HG03159 (cell line): ENCODE data around the gene IFNA7.
"Not testable (repeated sequence)": the region's sequence is repeated elsewhere in the genome, so short reads cannot be mapped to it uniquely, and the experiment has no call there.

Source experiments
- ATAC-seq: cut with Tn5 transposase; IDR thresholded peaks from one replicate; pipeline ENCODE4 v1.9.1; 2021; ENCODE audit warnings: mild to moderate bottlenecking, moderate library complexity; ENCODE audit not compliant: unreplicated experiment

IFNA7 gene

DNA sequence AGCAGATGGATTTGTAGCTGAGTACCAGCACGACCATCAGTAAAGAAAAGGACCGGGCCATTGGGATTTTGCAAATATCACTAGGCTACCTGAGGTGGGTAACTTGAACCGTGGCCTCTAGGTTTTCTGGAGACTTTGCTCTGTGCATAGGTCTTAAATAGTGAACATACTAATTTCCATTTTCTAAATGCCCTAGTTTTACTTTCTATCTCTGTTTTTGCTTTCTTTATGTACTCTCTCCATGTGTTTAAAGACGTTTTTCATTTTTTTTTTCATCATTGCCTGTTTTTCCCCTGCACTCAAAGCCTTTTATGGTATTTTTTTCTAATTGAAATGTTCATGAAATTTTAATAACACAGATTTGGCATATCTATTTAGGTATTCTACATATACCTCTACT, at the start of gene IFNA7:
Gene IFNA7 (minus strand): TSS at position 101 of the 400 bp plus-strand sequence. CDS start 40 bp downstream, at position 61.
- not testable (repeated sequence) for ATAC-seq

DNA sequence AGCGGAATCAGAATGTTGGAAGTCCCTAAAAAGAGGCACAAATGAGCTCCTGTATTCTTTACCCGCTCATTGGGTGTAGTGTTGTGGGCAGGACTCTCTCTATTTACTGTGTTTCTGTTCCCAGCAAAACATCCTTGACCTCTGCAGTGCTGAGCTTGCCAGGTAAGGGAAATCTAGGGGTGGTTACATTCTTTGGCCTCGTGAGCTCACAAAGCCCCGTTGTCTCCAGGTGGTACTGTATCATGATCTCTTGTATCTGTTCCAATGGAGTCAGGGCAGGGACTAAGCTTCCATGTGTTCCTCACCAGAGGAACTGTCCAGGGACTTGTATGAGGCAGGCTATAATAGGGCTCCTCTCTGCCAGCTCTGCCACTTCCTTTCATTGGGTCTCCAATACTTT, 49.6 kb upstream of the IFNA7 start:
- no peak for ATAC-seq

DNA sequence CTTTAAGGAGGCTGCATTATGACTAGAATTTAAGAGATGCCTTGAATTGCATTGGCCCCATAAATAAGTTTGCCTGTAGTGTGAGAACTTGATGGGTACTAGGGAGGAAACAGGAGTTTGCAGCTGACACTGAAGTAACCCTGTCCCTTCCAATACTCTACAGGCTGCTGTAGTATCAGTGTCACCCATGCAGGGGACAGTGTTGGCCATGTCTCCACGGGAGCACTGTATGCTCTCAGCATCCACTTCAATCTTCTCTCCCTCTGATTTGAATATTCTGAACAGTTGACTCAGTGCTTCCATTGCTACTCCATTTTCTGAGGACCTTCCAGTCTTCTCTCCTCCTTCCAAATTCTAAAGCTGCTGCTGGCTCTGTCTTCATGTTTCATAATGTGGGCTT, 49.2 kb upstream of the IFNA7 start:
- ATAC-seq = no peak

DNA sequence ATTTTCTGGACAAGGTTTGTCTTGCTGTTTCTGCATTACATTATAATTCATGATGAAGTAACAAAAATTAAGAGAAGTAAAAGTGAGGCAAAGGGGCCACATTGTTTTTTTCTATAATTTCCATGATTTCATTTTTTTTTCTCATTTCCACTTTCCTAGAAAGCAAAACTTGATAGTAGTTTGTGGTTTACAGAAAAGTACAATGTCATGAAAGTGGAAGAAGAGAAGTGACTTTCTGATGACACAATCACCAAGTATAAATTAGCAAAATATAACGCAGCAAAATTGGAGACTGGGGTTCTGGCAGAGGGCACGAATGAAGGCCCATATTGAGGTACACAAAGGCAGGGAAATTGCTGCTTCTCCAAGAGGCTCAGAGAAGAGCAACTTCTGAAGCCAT, 42.8 kb upstream of the IFNA7 start:
- ATAC-seq = no peak

DNA sequence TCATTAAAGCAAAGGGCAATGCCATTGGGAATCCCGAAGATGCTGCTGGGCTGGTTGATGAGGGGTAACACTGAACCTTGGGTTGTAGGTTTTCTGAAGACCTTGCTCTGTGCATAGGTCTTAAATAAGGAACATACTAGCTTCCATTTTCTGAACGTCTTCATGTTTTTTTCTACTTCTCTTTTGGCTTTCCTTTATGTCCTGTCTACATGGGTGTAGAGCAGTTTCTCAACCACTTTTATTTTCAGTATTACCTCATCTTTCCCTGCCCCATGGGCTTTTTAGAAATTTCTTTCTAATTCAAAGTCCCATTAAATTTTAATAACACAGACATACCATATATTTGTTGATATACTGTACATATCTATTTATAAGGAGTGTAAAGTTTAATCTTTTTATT, 37.9 kb upstream of the IFNA7 start, which contains the start of gene IFNA14:
Gene IFNA14 (minus strand): TSS at position 95 of the 400 bp plus-strand sequence. CDS start 70 bp downstream, at position 25.
- ATAC-seq = no peak

DNA sequence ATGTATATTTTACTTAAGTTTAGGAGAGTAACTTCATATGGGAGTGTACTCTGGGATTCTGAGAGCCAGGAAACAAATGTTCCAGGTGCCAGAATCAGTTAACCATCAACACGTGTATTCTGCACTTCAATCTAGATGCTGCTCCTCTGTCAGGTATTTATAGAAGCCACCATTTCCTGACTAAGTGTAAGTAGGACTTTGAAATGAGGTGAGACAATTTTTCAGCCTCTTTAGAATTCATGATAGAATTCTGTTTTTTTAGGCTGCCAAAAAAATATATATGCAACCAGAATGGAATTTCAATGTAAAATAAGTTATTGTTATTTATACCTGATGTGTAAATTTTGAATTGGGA, 34.3 kb upstream of the IFNA7 start:
- not testable (repeated sequence) for ATAC-seq

DNA sequence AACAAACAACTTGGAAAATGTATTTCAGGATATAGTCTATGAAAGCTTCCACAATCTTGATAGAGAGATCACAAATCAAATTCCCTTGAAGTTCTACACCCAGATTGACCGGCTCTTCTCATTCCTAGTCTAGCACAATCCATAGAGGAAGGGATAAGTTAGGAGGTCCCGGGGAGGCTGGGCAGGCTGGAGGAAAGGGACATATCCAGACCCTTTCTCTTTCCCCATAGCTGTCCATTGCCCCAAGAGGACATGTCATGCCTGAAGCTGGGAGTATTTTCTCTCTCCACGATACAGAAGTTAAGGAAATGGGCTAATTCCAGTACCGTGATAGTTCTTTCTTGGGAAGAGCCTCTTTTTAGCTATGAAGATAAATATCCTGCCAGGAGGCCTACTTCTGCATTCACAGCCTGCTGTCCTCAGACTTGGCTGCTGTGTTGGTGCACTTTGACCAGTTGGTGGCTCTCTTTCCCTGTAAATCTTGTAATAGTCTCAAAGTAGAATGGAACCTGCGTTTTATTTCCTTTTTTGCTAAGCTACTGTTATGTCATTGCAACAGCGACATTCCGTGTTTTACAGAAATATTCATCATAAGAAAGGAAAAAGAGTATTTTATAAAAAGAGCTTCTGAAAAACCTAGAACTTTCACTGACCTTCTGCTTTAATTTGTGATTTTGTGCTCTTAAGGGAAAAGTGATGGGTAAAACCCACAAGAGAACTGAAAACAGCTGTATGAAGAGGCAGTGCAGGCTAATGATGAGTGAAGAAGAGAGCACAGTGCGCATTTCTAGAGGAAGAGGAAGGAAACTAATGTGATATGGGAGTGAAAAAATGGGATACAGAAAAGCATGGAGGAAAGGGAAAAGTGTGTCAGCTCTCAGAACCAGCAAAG, 33.7 kb upstream of the IFNA7 start:
- peak; percentile 87 for ATAC-seq

DNA sequence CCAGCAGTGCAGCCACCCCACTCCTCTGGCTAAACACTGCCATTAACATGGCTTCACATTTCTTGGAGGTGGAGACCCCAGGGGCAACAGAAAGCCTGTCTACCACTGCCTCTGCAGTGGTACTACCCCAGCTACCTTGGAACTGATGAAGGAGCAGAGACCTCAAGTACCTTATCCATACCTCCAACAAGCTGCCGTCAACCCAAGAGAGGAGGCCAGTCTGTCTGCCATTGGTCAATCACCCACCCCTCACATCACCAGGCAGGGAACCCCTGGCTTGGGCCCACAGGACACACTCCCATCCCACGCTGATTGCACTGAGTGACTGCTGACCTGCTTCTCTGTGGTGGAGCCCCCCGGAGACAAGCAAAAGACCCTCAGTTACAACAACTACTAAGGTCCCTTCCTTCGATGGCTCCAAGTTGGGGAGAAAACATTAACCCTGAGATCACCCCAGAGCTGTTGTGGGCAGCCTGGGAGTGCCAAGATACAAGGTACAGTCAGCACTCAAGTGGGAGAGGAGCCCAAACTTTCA, 32.2 kb upstream of the IFNA7 start:
- no peak for ATAC-seq

DNA sequence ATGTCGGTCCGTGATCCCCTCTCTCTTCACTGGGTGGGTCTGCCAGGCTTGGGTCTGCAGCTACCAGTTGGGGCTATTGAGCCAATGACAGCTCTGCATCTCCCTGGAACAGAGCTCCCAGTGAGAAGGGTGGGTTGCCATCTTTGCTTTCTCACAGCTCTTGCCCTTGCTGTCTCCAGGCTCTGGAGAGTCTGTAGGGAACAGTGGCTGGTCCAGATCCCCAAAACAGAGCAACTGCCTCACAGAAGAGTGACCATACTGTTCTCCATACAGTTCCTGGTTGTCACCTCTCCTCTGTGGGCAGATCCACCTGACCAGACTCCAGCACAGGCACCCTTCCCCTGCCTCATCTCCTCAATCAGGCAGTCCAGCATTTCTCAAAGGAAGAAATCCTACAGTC, 31.3 kb upstream of the IFNA7 start:
- ATAC-seq = no peak

DNA sequence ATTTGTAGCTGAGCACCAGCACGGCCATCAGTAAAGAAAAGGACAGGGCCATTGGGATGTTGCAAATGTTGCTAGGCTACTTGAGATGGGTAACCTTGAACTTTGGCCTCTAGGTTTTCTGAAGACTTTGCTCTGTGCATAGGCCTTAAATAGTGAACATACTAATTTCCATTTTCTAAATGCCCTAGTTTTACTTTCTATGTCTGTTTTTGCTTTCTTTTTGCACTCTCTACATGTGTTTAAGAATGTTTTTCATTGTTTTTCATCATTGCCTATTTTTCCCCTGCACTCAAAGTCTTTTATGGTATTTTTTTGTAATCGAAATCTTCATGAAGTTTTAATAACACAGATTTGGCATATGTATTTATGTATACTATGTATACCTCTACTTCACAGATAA, 26.1 kb upstream of the IFNA7 start, which contains the start of gene IFNA17:
Gene IFNA17 (minus strand): TSS at position 101 of the 400 bp plus-strand sequence. CDS start 49 bp downstream, at position 52.
- no peak for ATAC-seq

DNA sequence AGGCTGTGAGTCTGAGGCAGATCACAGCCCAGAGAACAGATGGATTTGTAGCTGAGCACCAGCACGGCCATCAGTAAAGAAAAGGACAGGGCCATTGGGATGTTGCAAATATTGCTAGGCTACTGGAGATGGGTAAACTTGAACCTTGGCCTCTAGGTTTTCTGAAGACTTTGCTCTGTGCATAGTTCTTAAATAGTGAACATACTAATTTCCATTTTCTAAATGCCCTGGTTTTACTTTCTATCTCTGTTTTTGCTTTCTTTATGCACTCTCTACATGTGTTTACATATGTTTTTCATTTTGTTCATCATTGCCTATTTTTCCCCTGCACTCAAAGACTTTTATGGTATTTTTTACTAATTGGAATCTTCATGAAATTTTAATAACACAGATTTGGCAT, 15.2 kb upstream of the IFNA7 start, which contains the start of gene IFNA16:
Gene IFNA16 (minus strand): TSS at position 101 of the 400 bp plus-strand sequence. CDS start 6 bp downstream, at position 95.
- ATAC-seq = not testable (repeated sequence)

DNA sequence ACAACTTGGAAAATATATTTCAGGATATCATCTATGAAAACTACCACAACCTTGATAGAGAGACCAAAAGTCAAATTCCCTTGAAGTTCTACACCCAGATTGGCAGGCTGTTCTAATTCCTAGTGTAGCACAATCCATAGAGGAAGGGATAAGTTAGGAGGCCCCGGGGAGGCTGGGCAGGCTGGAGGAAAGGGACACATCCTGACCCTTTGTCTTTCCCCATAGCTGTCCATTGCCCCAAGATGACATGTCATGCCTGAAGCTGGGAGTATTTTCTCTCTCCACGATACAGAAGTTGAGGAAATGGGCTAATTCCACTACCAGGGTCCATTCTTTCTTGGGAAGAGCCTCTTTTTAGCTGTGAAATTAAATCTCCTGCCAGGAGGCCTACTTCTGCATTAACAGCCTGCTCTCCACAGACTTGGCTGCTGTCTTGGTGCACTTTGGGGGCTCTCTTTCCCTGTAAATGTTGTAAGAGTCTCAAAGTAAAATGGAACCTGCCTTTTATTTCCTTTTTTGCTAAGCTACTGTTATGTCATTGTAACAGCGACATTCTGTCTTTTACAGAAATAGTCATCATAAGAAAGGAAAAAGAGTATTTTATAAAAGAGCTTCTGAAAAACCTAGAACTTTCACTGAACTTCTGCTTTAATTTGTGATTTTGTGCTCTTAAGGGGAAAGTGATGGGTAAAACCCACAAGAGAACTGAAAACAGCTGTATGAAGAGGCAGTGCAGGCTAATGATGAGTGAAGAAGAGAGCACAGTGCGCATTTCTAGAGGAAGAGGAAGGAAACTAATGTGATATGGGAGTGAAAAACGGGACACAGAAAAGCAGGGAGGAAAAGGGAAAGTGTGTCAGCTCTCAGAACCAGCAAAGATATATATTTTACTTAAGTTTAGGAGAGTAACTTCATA, 11.7 kb upstream of the IFNA7 start:
- ATAC-seq = peak; percentile 76

DNA sequence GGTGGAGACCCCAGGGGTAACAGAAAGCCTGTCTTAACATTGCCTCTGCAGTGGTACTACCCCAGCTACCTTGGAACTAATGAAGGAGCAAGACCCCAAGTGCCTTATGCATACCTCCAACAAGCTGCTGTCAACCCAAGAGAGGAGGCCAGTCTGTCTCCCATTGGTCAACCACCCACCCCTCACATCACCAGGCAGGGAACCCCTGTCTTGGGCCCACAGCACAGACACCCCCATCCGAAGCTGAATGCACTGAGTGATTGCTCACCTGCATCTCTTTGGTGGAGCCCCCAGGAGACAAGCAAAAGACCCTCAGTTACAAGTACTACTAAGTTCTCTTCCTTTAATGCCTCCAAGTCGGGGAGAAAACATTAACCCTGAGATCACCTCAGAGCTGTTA, 10.2 kb upstream of the IFNA7 start:
- ATAC-seq = not testable (repeated sequence)

DNA sequence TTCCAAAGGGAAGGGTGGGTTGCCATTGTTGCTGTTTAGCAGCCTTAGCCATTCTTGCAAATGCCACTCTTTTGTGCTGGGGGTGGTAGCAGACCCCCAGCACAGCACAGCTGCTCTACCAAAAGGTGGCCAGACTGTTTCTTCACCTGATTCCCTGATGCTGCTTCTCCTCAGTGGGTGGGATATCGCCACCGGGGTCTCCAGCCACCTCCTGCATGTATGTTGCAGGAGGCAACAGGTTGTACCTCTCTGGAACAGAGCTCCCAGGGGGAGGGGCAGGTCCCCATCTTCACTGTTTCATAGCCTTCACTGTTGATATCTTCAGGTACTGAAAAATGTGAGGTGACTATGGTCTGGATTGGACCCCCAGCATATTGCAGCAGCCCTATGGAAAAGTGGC, 8.8 kb upstream of the IFNA7 start:
- not testable (repeated sequence) for ATAC-seq

DNA sequence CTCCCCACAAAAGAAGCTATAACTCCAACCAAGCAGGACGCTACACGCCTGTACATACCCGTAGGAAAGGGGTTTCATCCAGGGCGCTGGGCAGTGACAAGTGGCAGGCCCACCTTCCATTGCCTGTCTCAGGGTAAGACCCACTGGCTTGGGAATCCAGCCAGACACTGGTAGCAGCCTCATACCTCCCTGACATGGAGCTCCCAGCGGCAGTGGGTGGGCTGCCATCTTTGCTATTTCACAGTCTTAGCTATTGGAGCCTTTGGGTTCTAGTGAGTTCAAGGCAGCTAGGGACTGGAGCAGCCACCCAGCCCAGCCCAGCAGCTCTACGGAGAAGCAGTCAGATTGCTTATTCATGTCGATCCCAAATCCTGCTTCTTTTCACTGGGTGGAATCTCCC, 8.3 kb upstream of the IFNA7 start:
- no peak for ATAC-seq

DNA sequence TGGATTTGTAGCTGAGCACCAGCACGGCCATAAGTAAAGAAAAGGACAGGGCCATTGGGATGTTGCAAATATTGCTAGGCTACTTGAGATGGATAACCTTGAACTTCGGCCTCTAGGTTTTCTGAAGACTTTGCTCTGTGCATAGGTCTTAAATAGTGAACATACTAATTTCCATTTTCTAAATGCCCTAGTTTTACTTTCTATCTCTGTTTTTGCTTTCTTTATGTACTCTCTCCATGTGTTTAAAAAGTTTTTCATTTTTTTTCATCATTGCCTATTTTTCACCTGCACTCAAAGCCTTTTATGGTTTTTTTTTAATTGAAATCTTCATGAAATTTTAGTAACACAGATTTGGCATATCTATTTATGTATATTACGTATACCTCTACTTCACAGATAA, 5.0 kb upstream of the IFNA7 start, which contains the start of gene IFNA10:
Gene IFNA10 (minus strand): TSS at position 101 of the 400 bp plus-strand sequence. CDS start 46 bp downstream, at position 55.
- not testable (repeated sequence) for ATAC-seq

DNA sequence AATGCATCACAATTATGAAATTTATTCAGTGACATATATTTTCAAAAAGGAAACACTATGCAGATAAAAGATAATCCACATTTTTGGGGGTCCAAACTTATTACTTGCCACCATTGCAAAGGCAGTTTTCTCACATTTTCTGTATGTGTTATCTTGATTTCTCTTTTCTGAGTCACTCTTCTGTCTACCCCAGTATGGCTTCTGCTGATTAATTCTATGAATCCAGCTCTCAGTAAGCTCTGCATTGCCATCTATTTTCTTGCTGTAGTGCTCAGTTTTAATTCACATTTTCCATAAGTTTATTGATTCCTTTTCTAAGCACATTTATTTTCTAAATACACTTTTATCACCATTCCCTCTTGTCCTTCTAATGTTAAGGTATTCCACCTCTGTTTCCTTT, 3.2 kb upstream of the IFNA7 start:
- ATAC-seq = no peak

DNA sequence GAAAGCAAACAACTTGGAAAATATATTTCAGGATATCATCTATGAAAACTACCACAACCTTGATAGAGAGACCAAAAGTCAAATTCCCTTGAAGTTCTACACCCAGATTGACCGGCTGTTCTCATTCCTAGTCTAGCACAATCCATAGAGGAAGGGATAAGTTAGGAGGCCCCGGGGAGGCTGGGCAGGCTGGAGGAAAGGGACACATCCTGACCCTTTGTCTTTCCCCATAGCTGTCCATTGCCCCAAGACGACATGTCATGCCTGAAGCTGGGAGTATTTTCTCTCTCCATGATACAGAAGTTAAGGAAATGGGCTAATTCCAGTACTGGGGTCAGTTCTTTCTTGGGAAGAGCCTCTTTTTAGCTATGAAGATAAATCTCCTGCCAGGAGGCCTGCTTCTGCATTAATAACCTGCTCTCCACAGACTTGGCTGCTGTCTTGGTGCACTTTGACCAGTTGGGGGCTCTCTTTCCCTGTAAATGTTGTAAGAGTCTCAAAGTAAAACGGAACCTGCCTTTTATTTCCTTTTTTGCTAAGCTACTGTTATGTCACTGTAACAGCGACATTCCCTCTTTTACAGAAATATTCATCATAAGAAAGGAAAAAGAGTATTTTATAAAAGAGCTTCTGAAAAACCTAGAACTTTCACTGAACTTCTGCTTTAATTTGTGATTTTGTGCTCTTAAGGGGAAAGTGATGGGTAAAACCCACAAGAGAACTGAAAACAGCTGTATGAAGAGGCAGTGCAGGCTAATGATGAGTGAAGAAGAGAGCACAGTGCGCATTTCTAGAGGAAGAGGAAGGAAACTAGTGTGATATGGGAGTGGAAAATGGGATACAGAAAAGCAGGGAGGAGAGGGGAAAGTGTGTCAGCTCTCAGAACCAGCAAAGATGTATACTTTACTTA, 6.9 kb downstream of the IFNA7 start:
- peak; percentile 95 for ATAC-seq

DNA sequence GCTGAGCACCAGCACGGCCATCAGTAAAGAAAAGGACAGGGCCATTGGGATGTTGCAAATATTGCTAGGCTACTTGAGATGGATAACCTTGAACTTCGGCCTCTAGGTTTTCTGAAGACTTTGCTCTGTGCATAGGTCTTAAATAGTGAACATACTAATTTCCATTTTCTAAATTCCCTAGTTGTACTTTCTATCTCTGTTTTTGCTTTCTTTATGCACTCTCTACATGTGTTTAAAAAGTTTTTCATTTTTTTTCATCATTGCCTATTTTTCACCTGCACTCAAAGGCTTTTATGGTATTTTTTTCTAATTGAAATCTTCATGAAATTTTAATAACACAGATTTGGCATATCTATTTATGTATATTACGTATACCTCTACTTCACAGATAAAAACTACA, 14.5 kb downstream of the IFNA7 start, which contains the start of gene IFNA4:
Gene IFNA4 (minus strand): TSS at position 101 of the 400 bp plus-strand sequence. CDS start 56 bp downstream, at position 45.
- not testable (repeated sequence) for ATAC-seq
